Left kidney (tissue), 2 donors: ENCODE measurements around the gene CKMT2. TPM values are rescaled to one million over a fixed set of nuclear protein-coding genes. Genes with fewer than 3 reads are reported as not detected.

ENCODE experiments used
- DNase-seq: peaks from one replicate; pipeline ENCODE4 v3.0.0-alpha.2; 2013
- polyA plus RNA-seq: library from polyadenylated mRNA; unstranded; fragments of 120-200 nt; gene quantifications from one replicate; pipeline ENCODE4 v1.2.1, GENCODE V29; 2013; ENCODE audit not compliant: insufficient read length

CKMT2 gene
- polyA plus RNA-seq, 1 donor = 10.3 TPM

- DNase-seq = no peak
These were observed 20.1 kb upstream of the CKMT2 start for GRCh38 chr5:81213070-81213469.

DNA sequence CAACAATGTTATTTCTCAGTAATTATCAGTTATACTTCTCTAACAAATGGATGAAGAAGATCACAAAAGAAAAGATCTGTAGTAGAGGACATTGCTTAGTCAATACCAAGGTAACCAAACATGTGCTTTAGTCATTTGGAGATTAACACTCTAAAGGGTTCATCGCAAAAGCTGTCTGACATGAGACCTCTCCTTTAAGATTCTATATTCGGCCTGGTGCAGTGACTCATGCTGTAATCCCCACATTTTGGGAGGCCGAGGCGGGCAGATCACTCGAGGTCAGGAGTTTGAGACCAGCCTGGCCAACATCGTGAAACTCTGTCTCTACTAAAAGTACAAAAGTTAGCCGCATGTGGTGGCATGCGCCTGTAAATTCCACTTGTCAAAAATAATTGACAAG lies 18.3 kb upstream of the CKMT2 start:
- no peak for DNase-seq

DNA sequence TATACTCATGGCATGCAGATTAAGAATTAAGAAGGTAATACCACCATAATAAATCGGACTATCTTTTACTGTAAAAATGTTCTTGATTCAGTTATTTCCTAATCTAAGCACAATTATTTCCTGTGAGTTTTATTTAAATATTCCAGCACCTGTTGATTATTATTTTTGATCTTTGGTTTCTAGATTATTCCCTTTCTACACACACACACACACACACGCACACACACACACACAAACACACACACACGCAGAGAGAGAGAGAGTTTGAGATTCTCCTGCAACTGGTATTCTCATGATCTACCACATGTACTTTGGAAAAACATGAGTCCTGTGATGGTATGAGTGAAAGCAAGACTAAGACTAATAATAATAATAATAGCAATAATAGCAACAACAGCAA lies 17.0 kb upstream of the CKMT2 start:
- no peak for DNase-seq

DNA sequence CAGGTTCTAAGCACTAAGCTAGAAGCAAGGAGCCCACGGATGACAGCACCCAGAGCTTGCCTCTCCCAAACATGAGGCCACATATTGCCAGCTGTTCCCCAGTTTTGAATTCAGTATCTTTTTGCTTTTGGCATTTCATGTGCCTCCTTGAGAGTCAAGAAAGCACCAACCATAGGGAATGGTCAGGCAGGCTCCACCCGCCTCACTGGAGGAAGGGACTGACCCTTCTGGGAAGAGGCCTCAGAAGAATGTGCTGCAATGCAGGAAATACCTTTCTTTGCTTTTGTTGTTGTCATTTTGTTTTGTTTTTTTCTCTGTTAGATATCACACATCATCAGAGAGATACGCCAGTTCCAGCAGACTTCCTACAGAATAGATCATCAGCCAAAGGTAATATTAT lies 13.7 kb upstream of the CKMT2 start:
- DNase-seq = no peak

DNA sequence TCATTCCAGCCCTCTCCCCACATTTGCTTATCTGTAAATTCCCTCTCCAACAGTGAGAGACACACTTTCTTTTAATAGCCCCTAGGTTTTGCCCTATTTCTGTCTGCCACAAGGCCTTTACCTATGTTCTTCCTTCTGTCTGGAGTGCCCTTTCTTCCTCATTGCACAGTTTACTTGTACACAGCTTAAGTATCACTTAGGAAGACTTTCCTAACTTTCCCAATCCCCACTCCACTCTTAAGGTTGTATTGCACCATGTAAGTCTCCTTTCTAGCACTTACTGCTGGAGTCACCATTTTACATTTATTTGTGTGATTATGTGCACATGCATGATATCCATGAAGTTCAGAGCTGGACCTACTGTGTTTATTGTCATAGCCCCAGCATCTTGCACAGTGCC lies 10.8 kb upstream of the CKMT2 start:
- no peak for DNase-seq

- DNase-seq = no peak
These were observed 7.7 kb upstream of the CKMT2 start for GRCh38 chr5:81225463-81225862.

DNA sequence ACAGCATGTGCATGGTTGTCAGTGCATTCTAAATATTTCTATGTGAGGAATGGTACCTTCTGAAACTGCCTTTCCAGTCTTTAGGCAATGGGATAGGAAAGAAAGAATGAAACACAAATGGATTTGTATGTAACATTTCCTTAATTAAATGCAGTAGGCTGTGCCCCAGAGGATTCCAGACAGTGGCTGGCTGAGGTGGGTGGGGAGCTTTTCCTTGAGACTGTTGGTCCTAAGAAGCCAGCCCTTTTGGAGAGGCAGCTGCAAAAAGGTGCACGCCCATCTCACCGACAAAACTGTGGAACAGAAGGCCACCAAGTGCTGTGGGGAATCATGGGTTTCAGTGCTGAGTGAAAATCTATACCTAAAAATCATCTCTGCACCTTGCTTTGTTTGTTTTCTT lies 6.8 kb upstream of the CKMT2 start:
- DNase-seq = no peak

DNA sequence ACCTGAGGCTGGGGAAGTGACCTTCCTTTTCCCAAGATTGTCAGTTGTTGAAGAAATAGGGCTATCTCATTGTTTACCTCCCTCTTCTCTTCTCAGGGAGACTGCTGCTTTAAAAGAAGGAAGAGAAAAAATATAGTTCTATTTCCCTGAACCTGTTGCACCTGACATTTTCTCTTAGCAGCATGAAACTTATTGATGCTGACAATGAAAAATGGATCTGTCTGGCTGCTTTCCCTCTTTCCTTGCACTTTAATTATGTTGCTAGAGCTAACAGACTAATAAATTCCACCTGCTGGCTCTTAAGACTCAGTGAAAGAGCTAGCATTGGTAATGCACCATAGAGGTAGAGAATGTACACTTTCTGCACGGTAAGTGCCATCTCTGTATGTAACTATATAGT lies 6.2 kb upstream of the CKMT2 start:
- DNase-seq = no peak

DNA sequence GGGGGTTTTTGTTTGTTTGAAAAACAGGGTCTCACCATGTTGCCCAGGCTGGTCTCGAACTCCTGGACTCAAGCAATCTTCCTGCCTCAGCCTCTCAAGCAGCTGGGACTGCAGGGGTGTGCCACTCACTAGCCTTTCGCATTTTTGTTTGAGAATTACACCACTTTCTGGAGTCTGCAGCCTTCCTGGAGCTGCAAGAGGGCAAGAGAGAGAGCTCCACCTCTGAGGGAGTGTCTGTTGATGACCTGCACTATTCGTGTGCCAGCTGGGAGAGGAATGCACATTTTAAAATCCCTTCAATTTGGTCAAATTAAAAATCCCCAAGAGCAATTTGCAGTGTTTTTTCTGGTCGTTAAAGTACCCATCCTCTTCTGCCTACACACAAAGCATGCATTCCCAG lies 5.0 kb upstream of the CKMT2 start:
- no peak for DNase-seq

GRCh38 chr5:81230416-81230815 lies 2.7 kb upstream of the CKMT2 start:
- DNase-seq = no peak

DNA sequence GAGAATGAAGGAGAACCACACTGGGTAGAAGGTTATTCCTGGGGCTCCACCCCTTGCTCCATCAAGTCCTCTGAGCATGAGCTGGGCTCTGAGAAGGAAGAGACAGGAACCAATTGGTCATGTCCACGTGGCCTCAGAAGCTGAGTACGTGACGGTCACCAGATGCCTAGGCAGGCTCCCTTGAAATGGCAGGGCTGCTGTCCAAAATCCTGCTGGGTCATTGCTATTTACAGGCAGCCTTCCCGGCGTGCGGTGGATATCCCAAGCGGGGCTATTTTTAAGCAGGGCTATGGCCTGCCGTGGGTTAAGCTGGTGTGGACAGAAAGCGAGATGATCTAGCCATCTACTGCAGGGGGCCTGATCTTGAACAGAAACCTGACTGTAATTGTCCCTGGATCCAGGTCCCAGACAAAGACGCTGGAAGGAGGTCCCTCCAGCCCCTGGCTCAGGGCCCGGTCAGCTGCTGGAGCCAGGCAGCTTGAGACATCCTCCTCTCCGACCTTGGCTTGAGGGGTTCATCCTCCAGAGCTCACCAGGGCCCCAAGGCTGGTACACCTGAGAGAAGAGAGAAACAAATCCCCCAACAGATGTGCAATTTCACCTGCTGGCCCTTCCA lies 550 bp upstream of the CKMT2 start:
- no peak for DNase-seq

- DNase-seq = no peak
These were observed 1.2 kb downstream of the CKMT2 start for GRCh38 chr5:81234299-81234698.

GRCh38 chr5:81234801-81235200 lies 1.7 kb downstream of the CKMT2 start:
- no peak for DNase-seq

DNA sequence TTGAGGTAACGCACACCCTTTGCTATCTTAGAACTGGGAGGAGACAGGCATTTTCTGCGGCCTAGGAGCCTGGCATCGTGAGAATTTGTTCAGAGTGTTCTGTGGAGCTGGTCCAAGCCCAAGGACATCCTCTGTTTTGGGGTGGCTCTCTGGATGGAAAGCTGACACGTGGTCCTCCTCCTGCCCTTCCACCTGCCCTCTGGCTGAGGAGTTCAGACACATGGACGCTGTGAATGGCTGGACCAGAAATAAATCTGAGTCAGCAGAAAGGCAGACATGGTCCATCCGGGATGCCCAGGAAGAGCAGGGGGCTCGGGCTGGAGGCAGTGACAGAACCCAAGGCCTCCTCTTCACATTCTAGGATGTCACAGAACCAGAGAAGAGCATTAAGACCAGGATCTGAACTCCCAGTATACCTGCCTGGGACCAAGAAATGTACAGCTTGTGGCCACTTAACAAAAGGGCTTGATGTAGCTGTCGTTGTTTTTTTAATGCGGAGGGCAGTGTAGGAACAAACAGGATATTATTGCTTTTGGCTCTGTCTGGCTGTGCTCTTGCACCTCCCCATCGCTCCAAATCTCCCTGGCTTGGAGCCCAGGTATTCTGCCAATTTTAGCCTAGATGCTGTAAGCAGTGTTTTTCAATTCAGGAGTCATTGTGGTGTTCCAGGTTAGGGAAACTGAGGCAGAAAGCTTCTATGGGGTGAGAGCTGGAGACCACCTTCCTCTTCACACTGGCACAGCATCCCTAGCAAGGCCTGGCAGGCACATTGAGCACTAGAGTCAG lies 2.4 kb downstream of the CKMT2 start:
- DNase-seq = no peak

GRCh38 chr5:81238460-81238859 lies 5.3 kb downstream of the CKMT2 start:
- no peak for DNase-seq

DNA sequence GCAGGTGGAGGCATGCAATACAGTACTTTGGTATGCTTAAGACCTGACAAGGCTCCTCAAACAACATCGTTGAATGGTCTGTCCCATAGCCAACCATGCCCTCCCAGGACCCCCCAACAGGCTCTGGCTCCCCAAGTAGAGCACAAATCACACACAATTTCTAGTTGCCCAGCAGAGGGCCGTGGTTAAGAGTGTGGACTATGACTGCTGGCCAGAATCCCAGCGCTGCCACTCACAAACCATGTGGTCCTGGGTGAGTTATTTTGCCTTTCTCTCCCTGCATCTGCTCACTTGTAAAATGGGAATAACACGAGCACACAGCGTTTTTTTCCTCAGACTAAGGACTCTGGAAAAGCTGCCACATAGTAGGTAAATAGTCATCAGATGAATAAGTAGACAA lies 6.5 kb downstream of the CKMT2 start:
- no peak for DNase-seq

GRCh38 chr5:81241001-81241400 lies 7.9 kb downstream of the CKMT2 start:
- peak; percentile 17 for DNase-seq

- no peak for DNase-seq
These were observed 9.0 kb downstream of the CKMT2 start for GRCh38 chr5:81241961-81242648.

DNA sequence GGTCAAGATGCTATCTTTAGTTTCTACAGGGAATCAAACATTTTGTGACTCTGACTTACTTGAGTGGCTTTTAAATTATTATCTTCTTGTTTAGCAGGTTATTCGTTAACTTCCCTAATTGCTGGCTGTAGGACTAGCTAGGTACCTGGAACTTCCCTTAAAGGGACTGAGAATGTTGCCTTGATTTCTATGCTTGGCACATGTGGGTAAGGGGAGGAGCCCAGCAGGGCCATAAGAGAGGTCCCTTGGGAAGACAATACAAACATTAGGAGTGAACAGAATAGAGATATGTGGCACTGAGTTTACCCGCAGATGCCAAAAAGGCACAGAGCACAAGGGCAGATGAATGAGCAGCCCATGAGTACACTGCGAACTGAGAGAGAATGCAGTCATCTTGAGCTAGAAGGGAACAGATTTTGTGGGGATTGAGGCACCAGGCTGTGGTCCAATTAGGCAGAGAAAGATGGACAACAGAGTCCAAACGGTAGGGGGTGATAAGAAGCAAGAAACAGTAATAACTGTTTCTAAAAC lies 9.8 kb downstream of the CKMT2 start:
- no peak for DNase-seq

DNA sequence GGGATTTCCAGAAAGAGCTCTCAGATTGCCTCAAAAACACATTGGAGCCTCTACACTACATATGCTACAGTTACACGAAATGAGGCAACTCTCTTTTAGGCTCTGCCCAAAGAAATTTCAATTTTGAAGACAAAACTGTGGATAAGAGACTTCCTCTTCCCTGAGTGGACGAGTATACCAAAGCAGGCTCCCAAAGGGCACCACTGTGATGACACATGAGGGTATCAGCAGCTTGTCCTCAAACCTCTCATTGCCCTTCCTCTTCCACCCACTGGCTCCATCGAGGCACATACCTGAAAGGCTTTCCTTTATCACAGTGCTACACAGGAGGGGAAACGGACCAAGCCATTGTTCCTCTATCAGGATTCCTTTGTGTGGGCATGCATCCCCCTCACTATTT lies 11.3 kb downstream of the CKMT2 start:
- DNase-seq = no peak

DNA sequence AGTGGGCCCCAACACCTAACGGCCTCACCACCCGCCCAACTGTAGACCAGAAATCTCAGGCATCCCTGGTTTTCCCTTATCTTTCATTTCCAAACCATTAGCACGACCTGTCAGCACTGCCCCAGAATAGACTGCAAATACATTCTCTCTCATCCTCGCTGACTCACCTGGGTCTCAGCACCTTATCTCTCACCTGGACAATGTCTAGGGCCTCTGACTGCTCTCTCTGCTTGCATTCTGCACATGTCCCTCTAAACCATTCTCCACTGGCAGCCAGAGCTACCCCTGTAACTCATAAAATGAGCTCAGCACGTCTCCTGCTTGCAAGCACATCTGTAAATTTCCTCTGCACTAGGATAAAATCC lies 12.7 kb downstream of the CKMT2 start:
- DNase-seq = no peak

- DNase-seq = no peak
These were observed 13.6 kb downstream of the CKMT2 start for GRCh38 chr5:81246697-81247096.

GRCh38 chr5:81247441-81247972 lies 14.4 kb downstream of the CKMT2 start:
- no peak for DNase-seq
